Activated CD8-positive, alpha-beta T cell treated with anti-CD3 and anti-CD28 coated beads, Interleukin-2, amount 10 ng/mL, durations not matched to agents 7 days and 5 days (primary cell): ENCODE measurements around the gene LRRC2. TPM values are rescaled to one million over a fixed set of nuclear protein-coding genes. Genes with fewer than 3 reads are reported as not detected.

ENCODE experiments used
- ATAC-seq: fragments of 150-1000 bp; cut with Tn5 transposase; one replicate; pipeline ENCODE4 v1.10.0; 2021; ENCODE audit warnings: moderate library complexity
- CTCF ChIA-PET: fragments of 350-600 bp; sonication (Branson Sonifier 250); formaldehyde crosslinking; loops from one replicate; lab custom pipeline; 2021; ENCODE audit warnings: antibody characterized with exemption; lab: Charles Lee
- POLR2A ChIA-PET: fragments of 350-600 bp; sonication (Branson Sonifier 250); formaldehyde crosslinking; loops from one replicate; lab custom pipeline; 2021; ENCODE audit warnings: antibody characterized with exemption; lab: Charles Lee
- DNase-seq: peaks from one replicate; pipeline ENCODE4 v3.0.0-alpha.2; 2020
- H3K27ac Mint-ChIP-seq: one replicate; pipeline ENCODE4 v1.8.0; 2021; ENCODE audit warnings: mild to moderate bottlenecking, mixed read lengths
- H3K27me3 Mint-ChIP-seq: one replicate; pipeline ENCODE4 v1.8.0; 2021; ENCODE audit warnings: low read depth, mixed read lengths
- H3K36me3 Mint-ChIP-seq: one replicate; pipeline ENCODE4 v1.8.0; 2021; ENCODE audit warnings: low read depth, mixed read lengths
- H3K4me1 Mint-ChIP-seq: one replicate; pipeline ENCODE4 v1.8.0; 2021; ENCODE audit warnings: low read depth, mixed read lengths
- H3K4me3 Mint-ChIP-seq: one replicate; pipeline ENCODE4 v1.8.0; 2021; ENCODE audit warnings: mild to moderate bottlenecking, mixed read lengths
- H3K9me3 Mint-ChIP-seq: one replicate; pipeline ENCODE4 v1.8.0; 2022; ENCODE audit warnings: mixed read lengths; ENCODE audit not compliant: insufficient read depth
- total RNA-seq, 2 experiments: library from RNA; stranded (reverse); gene quantifications; one replicate each; pipeline ENCODE4 v1.2.3, GENCODE V29; 2021

LRRC2 gene
- total RNA-seq, 2 experiments from 2014 or later, result 0.11 TPM; not detected in 1

- ChIA-PET POLR2A (no interaction called here), CTCF (no interaction called here)
- H3K4me1 Mint-ChIP-seq, result peaks cover 2% of the 10 kb centered on the region
- no peaks in the 10 kb centered on the region for H3K36me3 Mint-ChIP-seq
- DNase-seq (no peak), ATAC-seq (no peak)
- no peak overlapping the region for H3K4me3 Mint-ChIP-seq
- H3K27me3 Mint-ChIP-seq, result peaks cover 12% of the 10 kb centered on the region
- H3K27ac Mint-ChIP-seq, result no peak overlapping the region
- no peaks in the 10 kb centered on the region for H3K9me3 Mint-ChIP-seq
Observed at GRCh38 chr3:46521096-46521495, 45.0 kb downstream of the LRRC2 start.

DNA sequence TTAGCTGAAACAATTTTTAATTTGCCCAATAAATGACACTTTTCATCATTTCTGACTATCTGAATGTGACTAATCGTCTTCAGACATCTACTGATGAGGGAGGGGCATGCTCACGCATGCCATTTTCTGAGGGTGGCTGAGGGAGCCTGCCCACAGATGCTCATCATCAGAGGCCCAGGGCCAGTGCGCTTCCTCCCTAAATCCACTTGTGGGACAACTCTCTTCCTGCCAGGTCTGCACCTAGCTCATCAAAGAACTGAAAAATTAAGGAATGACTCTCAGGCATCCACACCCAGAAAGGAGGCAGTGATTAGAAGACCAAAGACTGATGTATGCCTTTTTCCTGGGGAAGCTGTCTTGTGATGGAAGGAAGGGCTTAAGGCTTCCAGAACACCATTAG is 45.6 kb downstream of the LRRC2 start:
- H3K9me3 Mint-ChIP-seq, result no peaks in the 10 kb centered on the region
- no peaks in the 10 kb centered on the region for H3K36me3 Mint-ChIP-seq
- POLR2A ChIA-PET, result no interaction called here
- H3K4me1 Mint-ChIP-seq, result peaks cover 2% of the 10 kb centered on the region
- H3K27me3 Mint-ChIP-seq, result peaks cover 12% of the 10 kb centered on the region
- H3K27ac Mint-ChIP-seq, result no peak overlapping the region
- DNase-seq, result no peak
- CTCF ChIA-PET, result interaction anchor here (1.4 kb wide), 1 partner anchor 110 kb away, joined by 3 read pairs; no protein-coding TSS in a partner anchor
- ATAC-seq, result no peak
- no peak overlapping the region for H3K4me3 Mint-ChIP-seq

GRCh38 chr3:46519952-46520351 is 46.1 kb downstream of the LRRC2 start:
- Mint-ChIP-seq H3K27ac (no peak overlapping the region), H3K9me3 (no peaks in the 10 kb centered on the region), H3K4me3 (no peak overlapping the region), H3K27me3 (peaks cover 12% of the 10 kb centered on the region), H3K36me3 (no peaks in the 10 kb centered on the region), H3K4me1 (peaks cover 2% of the 10 kb centered on the region)
- DNase-seq, result no peak
- ChIA-PET POLR2A (no interaction called here), CTCF (interaction anchor here (1.4 to 1.8 kb wide), 2 partner anchors 31 to 110 kb away, joined by 3 to 14 read pairs; no protein-coding TSS in a partner anchor)
- no peak for ATAC-seq

DNA sequence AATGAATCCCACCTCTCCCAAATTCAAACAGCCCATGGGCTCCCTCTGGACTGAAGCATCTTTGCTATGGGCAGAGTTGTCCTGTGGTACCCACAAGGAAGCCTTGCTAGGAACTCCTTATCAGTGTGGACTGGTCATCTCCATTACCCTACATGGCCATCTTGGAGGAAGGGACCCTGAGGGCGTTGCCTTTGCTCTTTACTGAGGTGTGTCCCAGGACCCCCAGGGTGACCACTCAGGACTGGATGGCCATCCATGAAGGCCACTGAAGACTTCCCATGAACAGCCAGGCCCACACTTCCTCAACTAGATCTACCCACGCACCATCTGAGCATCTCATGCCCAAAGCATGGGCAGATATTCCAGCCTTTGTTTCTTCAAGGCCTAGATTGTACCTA is 48.3 kb downstream of the LRRC2 start:
- peaks cover 10% of the 10 kb centered on the region for H3K27me3 Mint-ChIP-seq
- ATAC-seq (no peak), DNase-seq (no peak)
- ChIA-PET CTCF (interaction anchor here (1.3 kb wide), 1 partner anchor 28 kb away, joined by 3 read pairs; no protein-coding TSS in a partner anchor), POLR2A (no interaction called here)
- no peaks in the 10 kb centered on the region for H3K9me3 Mint-ChIP-seq
- no peak overlapping the region for H3K27ac Mint-ChIP-seq
- no peak overlapping the region for H3K4me3 Mint-ChIP-seq
- no peaks in the 10 kb centered on the region for H3K36me3 Mint-ChIP-seq
- peaks cover 2% of the 10 kb centered on the region for H3K4me1 Mint-ChIP-seq

DNA sequence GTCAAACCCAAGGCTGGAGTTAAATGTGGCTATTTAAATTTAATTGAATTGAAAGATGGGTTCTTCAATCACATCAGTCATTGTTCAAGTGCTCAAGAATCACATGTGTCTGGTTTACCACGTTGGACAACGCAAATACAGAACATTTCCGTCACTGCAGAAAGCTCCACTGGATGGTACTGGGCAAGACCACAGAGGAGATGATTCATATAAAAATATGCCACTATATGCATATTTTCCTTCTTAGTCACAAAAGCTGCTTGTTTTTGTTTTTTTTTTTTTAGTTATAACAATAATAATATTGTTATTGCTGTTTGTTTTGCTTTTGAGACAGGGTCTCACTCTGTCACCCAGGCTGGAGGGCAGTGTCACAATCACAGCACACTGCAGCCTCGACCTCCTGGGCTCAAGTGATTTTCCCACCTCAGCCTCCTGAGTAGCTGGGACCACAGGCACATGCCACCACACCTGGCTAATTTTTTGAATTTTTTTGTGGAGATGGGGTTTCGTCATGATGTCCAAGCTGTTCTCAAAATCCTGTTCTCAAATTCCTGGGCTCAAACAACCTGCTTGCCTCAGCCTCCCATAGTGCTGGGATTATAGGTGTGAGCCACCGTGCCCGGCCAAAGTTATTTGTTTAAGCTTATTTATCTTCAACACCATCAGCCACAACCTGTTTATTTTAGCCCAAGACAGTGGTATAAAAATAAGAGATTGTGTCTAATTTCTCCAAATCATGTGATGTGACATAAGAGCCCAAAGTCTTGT is 48.9 kb downstream of the LRRC2 start:
- POLR2A ChIA-PET, result no interaction called here
- DNase-seq (no peak), ATAC-seq (no peak)
- Mint-ChIP-seq H3K9me3 (no peaks in the 10 kb centered on the region), H3K27ac (no peak overlapping the region), H3K27me3 (peaks cover 14% of the 10 kb centered on the region), H3K4me3 (no peak overlapping the region), H3K36me3 (no peaks in the 10 kb centered on the region), H3K4me1 (peaks cover 2% of the 10 kb centered on the region)
- CTCF ChIA-PET, result interaction anchor here (1.3 kb wide), 1 partner anchor 28 kb away, joined by 3 read pairs; no protein-coding TSS in a partner anchor

DNA sequence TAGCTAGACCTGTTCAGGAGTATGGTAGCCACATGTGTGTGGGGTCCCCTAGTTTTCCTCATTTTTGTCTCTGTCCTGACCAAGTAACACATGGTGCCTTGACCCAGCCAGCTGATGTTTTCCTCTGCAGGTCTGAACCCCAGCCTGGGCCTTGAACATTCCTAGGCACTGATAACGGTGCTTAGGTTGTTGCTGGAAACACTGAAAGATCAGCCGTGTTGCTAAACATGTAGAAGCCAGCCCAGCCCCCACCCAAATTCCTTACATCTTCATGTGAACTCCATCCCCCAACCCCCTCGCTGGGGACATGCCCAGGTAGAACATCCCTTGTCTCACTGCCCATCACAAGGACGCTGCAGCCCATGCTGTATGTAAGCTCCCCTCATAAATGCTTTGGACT is 49.6 kb downstream of the LRRC2 start:
- H3K4me1 Mint-ChIP-seq, result peaks cover 2% of the 10 kb centered on the region
- ATAC-seq, result no peak
- no peak overlapping the region for H3K4me3 Mint-ChIP-seq
- H3K27me3 Mint-ChIP-seq, result peaks cover 14% of the 10 kb centered on the region
- ChIA-PET POLR2A (no interaction called here), CTCF (interaction anchor here (0.6 to 1.3 kb wide), 2 partner anchors 27 to 271 kb away, joined by 3 read pairs; no protein-coding TSS in a partner anchor)
- no peak overlapping the region for H3K27ac Mint-ChIP-seq
- DNase-seq, result no peak
- H3K9me3 Mint-ChIP-seq, result no peaks in the 10 kb centered on the region
- H3K36me3 Mint-ChIP-seq, result no peaks in the 10 kb centered on the region

DNA sequence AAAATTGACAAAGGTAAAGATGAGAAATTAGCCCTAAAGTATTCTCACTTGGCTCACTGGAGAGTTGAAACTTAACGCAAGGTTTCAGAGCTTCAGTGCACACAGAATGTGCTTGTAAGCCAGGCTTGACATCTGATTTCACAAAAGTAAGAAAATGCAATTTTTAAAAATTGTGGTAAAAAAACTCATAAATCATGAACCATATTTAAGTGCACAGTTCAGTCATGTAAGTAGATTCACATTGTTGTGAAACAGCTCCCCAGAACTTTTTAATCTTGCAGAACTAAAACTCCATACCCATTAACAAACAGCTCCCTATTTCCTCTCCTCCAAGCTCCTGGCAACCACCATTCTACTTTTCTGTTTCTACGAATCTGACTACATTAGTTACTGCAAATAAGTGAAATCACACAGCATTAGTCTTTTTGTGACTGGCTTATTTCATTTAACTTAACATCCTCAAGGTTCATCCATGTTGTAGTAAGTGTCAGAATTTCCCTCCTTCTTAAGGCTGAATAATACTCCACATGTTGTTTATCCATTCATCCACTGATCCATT is 53.8 kb downstream of the LRRC2 start:
- ChIA-PET CTCF (interaction anchor here (2.6 kb wide), 1 partner anchor 10 kb away, joined by 8 read pairs; no protein-coding TSS in a partner anchor), POLR2A (no interaction called here)
- H3K27me3 Mint-ChIP-seq, result peaks cover 21% of the 10 kb centered on the region
- H3K27ac Mint-ChIP-seq, result no peak overlapping the region
- ATAC-seq (no peak), DNase-seq (no peak)
- H3K36me3 Mint-ChIP-seq, result no peaks in the 10 kb centered on the region
- H3K4me3 Mint-ChIP-seq, result no peak overlapping the region
- peaks cover 2% of the 10 kb centered on the region for H3K4me1 Mint-ChIP-seq
- no peaks in the 10 kb centered on the region for H3K9me3 Mint-ChIP-seq

DNA sequence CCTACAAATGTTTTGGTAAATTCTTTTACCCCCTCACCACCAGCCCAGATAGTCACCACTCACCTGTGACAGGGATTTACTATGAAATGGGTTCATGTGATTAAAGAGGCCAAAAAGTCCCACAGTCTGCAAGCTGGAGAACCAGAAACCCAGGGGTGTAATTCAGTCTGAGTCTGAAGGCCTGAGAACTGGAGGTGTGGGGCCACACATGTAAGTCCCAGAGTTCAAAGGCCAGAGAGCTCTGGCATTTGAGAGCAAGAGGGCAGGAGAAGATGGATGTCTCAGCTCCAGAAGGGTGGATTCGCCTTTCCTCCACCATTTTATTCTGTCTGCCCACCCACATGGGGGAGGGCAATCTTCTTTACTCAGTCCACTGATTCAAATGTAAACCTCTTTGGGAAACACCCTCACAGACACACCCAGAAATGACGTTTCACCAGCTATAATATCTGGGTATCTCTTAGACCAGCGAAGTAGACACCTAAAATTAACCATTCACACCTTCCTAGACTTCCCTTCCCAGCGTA is 56.4 kb downstream of the LRRC2 start:
- peaks cover 7% of the 10 kb centered on the region for H3K4me1 Mint-ChIP-seq
- H3K27me3 Mint-ChIP-seq, result peaks cover 26% of the 10 kb centered on the region
- peaks cover 6% of the 10 kb centered on the region for H3K9me3 Mint-ChIP-seq
- ATAC-seq (no peak), DNase-seq (no peak)
- no peaks in the 10 kb centered on the region for H3K36me3 Mint-ChIP-seq
- ChIA-PET POLR2A (no interaction called here), CTCF (interaction anchor here (0.7 to 1.7 kb wide), 4 partner anchors 13 to 49 kb away, joined by 3 to 21 read pairs (median 6); no protein-coding TSS in a partner anchor)
- no peak overlapping the region for H3K4me3 Mint-ChIP-seq
- H3K27ac Mint-ChIP-seq, result no peak overlapping the region

DNA sequence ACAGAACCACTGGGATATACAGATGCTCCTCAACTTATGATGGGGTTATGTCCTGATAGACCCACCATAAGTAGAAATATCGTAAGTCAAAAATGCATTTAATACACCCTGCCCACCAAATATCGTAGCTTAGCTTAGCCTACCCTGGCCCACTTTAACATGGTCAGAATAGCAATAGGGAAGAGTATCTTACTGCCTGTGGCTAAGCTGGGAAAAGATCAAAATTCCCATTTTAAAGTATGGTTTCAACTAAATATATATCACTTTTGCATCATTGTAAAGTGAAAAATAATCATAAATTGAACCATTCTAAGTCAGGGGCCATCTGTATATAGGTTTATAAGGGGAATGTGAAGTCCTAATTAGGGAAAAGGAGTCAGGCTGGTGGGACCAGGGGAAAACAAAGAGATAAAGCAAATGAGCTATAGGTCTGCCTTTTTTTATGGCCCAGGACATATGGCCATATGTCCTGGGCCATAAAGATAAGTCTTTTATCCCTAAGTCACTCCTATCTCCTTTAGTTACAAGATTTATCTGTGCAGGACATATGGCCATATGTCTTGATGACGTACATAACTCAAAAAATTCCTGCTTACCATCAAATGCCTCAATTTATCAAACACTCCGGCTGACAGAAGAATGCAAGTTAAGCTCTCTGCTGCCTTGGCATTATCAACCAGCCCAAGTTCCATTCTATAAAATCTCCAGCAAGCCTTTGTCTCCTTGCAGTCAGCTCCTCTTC is 57.1 kb downstream of the LRRC2 start:
- Mint-ChIP-seq H3K27me3 (peaks cover 22% of the 10 kb centered on the region), H3K27ac (no peak overlapping the region), H3K9me3 (peaks cover 8% of the 10 kb centered on the region), H3K4me3 (no peak overlapping the region), H3K4me1 (peaks cover 8% of the 10 kb centered on the region), H3K36me3 (no peaks in the 10 kb centered on the region)
- CTCF ChIA-PET, result interaction anchor here (1.2 to 1.7 kb wide), 3 partner anchors 12 to 49 kb away, joined by 3 to 21 read pairs (median 8); no protein-coding TSS in a partner anchor
- POLR2A ChIA-PET, result no interaction called here
- ATAC-seq, result no peak
- no peak for DNase-seq

- ChIA-PET POLR2A (no interaction called here), CTCF (interaction anchor here (2.0 kb wide), 1 partner anchor 18 kb away, joined by 12 read pairs; no protein-coding TSS in a partner anchor)
- Mint-ChIP-seq H3K36me3 (no peaks in the 10 kb centered on the region), H3K4me1 (peaks cover 11% of the 10 kb centered on the region), H3K9me3 (peaks cover 8% of the 10 kb centered on the region), H3K27me3 (peaks cover 18% of the 10 kb centered on the region), H3K27ac (no peak overlapping the region), H3K4me3 (no peak overlapping the region)
- DNase-seq, result no peak
- ATAC-seq, result no peak
Observed at GRCh38 chr3:46506526-46506925, 59.6 kb downstream of the LRRC2 start.

DNA sequence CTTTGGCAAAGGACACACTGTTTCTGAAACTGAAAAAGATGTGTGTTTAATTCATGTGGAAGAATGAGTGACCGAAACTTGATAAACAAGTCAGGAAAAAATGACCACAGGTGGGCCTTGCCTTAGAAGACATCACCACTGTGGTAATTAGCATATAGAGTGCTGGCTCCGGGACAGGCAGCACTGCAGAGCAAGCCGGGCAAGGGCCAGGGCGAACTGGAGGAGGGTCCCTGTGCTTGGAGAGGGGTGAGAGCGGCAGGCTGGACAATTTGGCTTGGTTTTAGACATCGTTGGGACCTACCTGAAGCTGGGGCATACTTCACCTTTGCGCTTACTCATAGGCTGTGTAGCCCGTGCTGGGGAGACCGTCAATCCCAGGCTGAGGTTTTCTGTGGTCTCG is 60.1 kb downstream of the LRRC2 start:
- no peak overlapping the region for H3K4me3 Mint-ChIP-seq

More for the DNA sequence above, 60.1 kb downstream of the LRRC2 start:
- peaks cover 8% of the 10 kb centered on the region for H3K9me3 Mint-ChIP-seq
- no peaks in the 10 kb centered on the region for H3K36me3 Mint-ChIP-seq
- ChIA-PET CTCF (interaction anchor here (0.5 to 2.0 kb wide), 2 partner anchors 17 to 1186 kb away, joined by 4 to 12 read pairs; no protein-coding TSS in a partner anchor), POLR2A (interaction anchor here (0.7 kb wide), 1 partner anchor 139 kb away, joined by 3 read pairs; no protein-coding TSS in a partner anchor)
- ATAC-seq (no peak), DNase-seq (no peak)
- peaks cover 11% of the 10 kb centered on the region for H3K4me1 Mint-ChIP-seq
- peaks cover 13% of the 10 kb centered on the region for H3K27me3 Mint-ChIP-seq
- no peak overlapping the region for H3K27ac Mint-ChIP-seq
